ENCODE data around the gene CNOT1.

Gene CNOT1

GRCh38 chr16:58476791-58477190, 152.8 kb downstream of the CNOT1 start:
- no peak for FAIRE-seq

DNA sequence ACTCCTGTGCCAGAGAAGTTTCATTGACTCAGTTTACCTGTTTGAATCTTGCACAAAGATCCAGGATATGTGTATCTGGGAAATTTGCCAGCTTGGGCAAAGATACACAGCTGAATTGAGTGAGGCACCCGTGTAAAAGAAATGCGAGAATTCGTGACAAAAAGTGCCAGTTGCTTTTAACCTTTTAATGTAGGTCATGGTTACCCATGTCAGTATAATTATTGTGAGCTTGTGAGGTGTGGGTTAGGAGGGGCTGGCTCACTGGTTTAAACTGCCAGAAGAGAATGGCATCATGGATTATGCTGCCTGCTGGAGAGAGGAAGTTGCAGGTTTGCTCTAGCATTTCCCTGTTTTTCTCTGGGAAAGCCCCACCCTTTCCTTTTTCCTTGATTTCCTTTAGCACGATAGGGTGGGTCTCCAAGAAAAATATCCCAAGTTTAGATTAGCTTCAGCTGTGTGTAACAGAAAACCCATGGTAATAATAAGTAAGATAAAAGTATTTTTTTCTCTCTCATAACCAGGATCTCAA, 154.5 kb downstream of the CNOT1 start:
- FAIRE-seq: no peak

- no peak for FAIRE-seq
These were observed 155.3 kb downstream of the CNOT1 start for GRCh38 chr16:58474296-58474695.

DNA sequence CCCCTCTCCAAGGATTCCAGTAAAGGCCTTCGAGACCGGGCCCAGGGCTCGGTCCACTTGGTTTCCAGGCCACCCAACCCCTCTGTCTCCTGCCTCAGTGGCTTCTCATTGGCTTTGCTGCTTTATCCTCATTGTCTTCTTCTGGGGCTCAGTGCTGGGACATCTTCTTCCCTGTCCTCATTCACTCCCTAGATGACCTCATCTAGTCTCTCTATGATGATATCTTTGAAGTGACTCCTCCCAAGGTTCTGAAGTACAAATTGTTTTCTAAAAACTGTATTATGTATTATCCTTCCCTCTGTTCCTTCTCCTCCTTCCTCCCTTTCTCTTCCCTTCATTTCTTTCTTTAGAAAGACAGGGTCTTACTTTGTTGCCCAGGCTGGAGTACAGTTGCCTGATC, 156.8 kb downstream of the CNOT1 start:
- FAIRE-seq: no peak

- no peak for FAIRE-seq
These were observed 157.4 kb downstream of the CNOT1 start for GRCh38 chr16:58472266-58472665.

- no peak for FAIRE-seq
These were observed 158.2 kb downstream of the CNOT1 start for GRCh38 chr16:58471209-58471975.

Data from endometrium (tissue), 2 donors.